Measurements from ENCODE around the gene SLC39A5. TPM values are rescaled to one million over a fixed set of nuclear protein-coding genes. Genes with fewer than 3 reads are reported as not detected.

SLC39A5 gene
- polyA plus RNA-seq, 3 donors = 0.21 to 0.25 TPM; not detected in 1

- Histone ChIP-seq H3K9me3 (replicated peaks in 1 of 2; ENCODE audit: control insufficient read depth in 1 of 2, insufficient read depth in 1 of 2, low read length in 2 of 2) (no peaks in the 10 kb centered on the region), H2AFZ (ENCODE audit: insufficient read depth, low read depth, low read length, poor library complexity, severe bottlenecking) (peak within 1 kb of the TSS; percentile 94), H3K79me2 (ENCODE audit: insufficient read depth, low read length) (no peaks in the 10 kb centered on the region), H3K9ac (ENCODE audit: insufficient read depth, low read length, poor library complexity, severe bottlenecking) (peak within 1 kb of the TSS; percentile 67), H3K4me1 (ENCODE audit: control insufficient read depth in 1 of 2, insufficient read depth in 2 of 2, low read length in 2 of 2) (peaks cover 15 to 21% of the 10 kb centered on the region in 2 donors), H3K4me3 (replicated peaks in 1 of 3; ENCODE audit: low read depth in 2 of 3, low read length in 3 of 3) (peak within 1 kb of the TSS; percentile 66 to 92 (median 85)), H3K4me2 (replicated peaks; ENCODE audit: extremely low read depth, low read length, poor library complexity, severe bottlenecking) (peak within 1 kb of the TSS; percentile 93), H3K27me3 (ENCODE audit: control insufficient read depth in 2 of 2, insufficient read depth in 2 of 2, low read length in 2 of 2) (no peaks in the 10 kb centered on the region), H4K20me1 (ENCODE audit: insufficient read depth, low read length) (no peaks in the 10 kb centered on the region), H3K27ac (ENCODE audit: low read depth in 1 of 2, low read length in 2 of 2) (peak within 1 kb of the TSS; percentile 79 to 82), H3K36me3 (replicated peaks in 1 of 2; ENCODE audit: control insufficient read depth in 1 of 2, insufficient read depth in 2 of 2, low read length in 2 of 2) (peaks cover 16 to 20% of the 10 kb centered on the region in 2 donors)
- H3K27me3 Mint-ChIP-seq (ENCODE audit: low read depth in 3 of 3) = peaks cover 0 to 2% (median 1%) of the 10 kb centered on the region in 3 donors
- H3K4me3 Mint-ChIP-seq = peak within 1 kb of the TSS; percentile 87 to 95
- WGBS (ENCODE audit: insufficient coverage) = under 1% methylated on average over 64 of the region's 68 CpGs
- H3K9me3 Mint-ChIP-seq = no peaks in the 10 kb centered on the region
- peaks cover 20% of the 10 kb centered on the region for H3K4me1 Mint-ChIP-seq
- DNase-seq = peak; percentile 67 to 82 (median 78)
- peak within 1 kb of the TSS; percentile 80 to 94 (median 84) for H3K27ac Mint-ChIP-seq
- intact Hi-C loops (cut with micrococcal nuclease) = no loop called here
- H3K36me3 Mint-ChIP-seq = peaks cover 15 to 20% of the 10 kb centered on the region in 2 donors
- peak; percentile 81 for TF ChIP-seq CTCF (IDR thresholded peaks at IDR 0.05)
These were observed 37.0 kb downstream of the SLC39A5 start, which contains the start of gene COQ10A for GRCh38 chr12:56266693-56267442. Gene COQ10A (plus strand): TSS chr12:56266942. CDS start chr12:56267119, 177 bp downstream.

GRCh38 chr12:56267443-56268071, 37.7 kb downstream of the SLC39A5 start:
- no peak for TF ChIP-seq CTCF (IDR thresholded peaks at IDR 0.05)
- Histone ChIP-seq H4K20me1 (ENCODE audit: insufficient read depth, low read length) (no peaks in the 10 kb centered on the region), H3K4me1 (ENCODE audit: control insufficient read depth in 1 of 2, insufficient read depth in 2 of 2, low read length in 2 of 2) (peaks cover 15 to 21% of the 10 kb centered on the region in 2 donors), H3K4me3 (replicated peaks in 1 of 3; ENCODE audit: low read depth in 2 of 3, low read length in 3 of 3) (peak overlapping the region; percentile 66 to 92 (median 85)), H3K9me3 (replicated peaks in 1 of 2; ENCODE audit: control insufficient read depth in 1 of 2, insufficient read depth in 1 of 2, low read length in 2 of 2) (no peaks in the 10 kb centered on the region), H3K4me2 (replicated peaks; ENCODE audit: extremely low read depth, low read length, poor library complexity, severe bottlenecking) (peak overlapping the region; percentile 93), H3K79me2 (ENCODE audit: insufficient read depth, low read length) (no peaks in the 10 kb centered on the region), H3K9ac (ENCODE audit: insufficient read depth, low read length, poor library complexity, severe bottlenecking) (peak overlapping the region; percentile 67), H3K27ac (ENCODE audit: low read depth in 1 of 2, low read length in 2 of 2) (peak overlapping the region; percentile 79 to 82), H2AFZ (ENCODE audit: insufficient read depth, low read depth, low read length, poor library complexity, severe bottlenecking) (peak overlapping the region; percentile 94), H3K27me3 (ENCODE audit: control insufficient read depth in 2 of 2, insufficient read depth in 2 of 2, low read length in 2 of 2) (no peaks in the 10 kb centered on the region), H3K36me3 (replicated peaks in 1 of 2; ENCODE audit: control insufficient read depth in 1 of 2, insufficient read depth in 2 of 2, low read length in 2 of 2) (peaks cover 23 to 27% of the 10 kb centered on the region in 2 donors)
- H3K4me3 Mint-ChIP-seq = peak overlapping the region; percentile 87 to 95
- H3K9me3 Mint-ChIP-seq = no peaks in the 10 kb centered on the region
- peak overlapping the region in 5 of 7 donors; percentile 35 to 87 (median 80) for H3K27ac Mint-ChIP-seq
- H3K4me1 Mint-ChIP-seq = peaks cover 20% of the 10 kb centered on the region
- 52% methylated on average over 14 of the region's 21 CpGs for WGBS (ENCODE audit: insufficient coverage)
- intact Hi-C loops (cut with micrococcal nuclease) = no loop called here
- H3K36me3 Mint-ChIP-seq = peaks cover 22 to 27% of the 10 kb centered on the region in 2 donors
- peak in 1 of 3 donors; percentile 6 for DNase-seq
- H3K27me3 Mint-ChIP-seq (ENCODE audit: low read depth in 3 of 3) = peaks cover 0 to 2% (median 1%) of the 10 kb centered on the region in 3 donors

All from CD14-positive monocyte (primary cell).